PC-9 (cell line): Measurements from ENCODE around the gene SLC35F3. TPM values are rescaled to one million over a fixed set of nuclear protein-coding genes. Genes with fewer than 3 reads are reported as not detected.

Experiments used
- BruUV-seq: library from RNA; stranded (reverse); fragments of 400-500 nt; replicated peaks from 2 replicates; lab custom pipeline; 2021; lab: Mats Ljungman, UMichigan
- CTCF ChIA-PET: fragments of 300-600 bp; sonication (Branson Sonifier 250); formaldehyde crosslinking; loops from one replicate; lab custom pipeline; 2022; ENCODE audit warnings: antibody characterized with exemption; lab: Charles Lee
- POLR2A ChIA-PET: fragments of 300-600 bp; sonication (Branson Sonifier 250); formaldehyde crosslinking; loops from one replicate; lab custom pipeline; 2022; ENCODE audit warnings: antibody characterized with exemption; ENCODE audit not compliant: unreplicated experiment; lab: Charles Lee
- DNase-seq, 2 experiments: peaks; one replicate each; pipeline versions ENCODE4 v3.0.0 to v3.0.0-alpha.2; 2015 to 2022; ENCODE audit warnings: mixed read lengths in 1 of 2
- H2AFZ ChIP-seq: fragments of 200-600 bp; sonication (generic); 2 replicates; pipeline ENCODE4 v1.8.1; 2017; ENCODE audit warnings: antibody characterized with exemption
- H3F3A ChIP-seq: fragments of 200-600 bp; sonication (generic); 2 replicates; pipeline ENCODE4 v1.8.1; 2017; ENCODE audit warnings: antibody characterized with exemption, mild to moderate bottlenecking, low read depth; ENCODE audit not compliant: insufficient read depth
- H3K27ac ChIP-seq: fragments of 200-600 bp; sonication (generic); 2 replicates; pipeline ENCODE4 v1.6.1; 2016; ENCODE audit warnings: mixed run types
- H3K27me3 ChIP-seq: fragments of 200-600 bp; sonication (generic); 2 replicates; pipeline ENCODE4 v1.6.1; 2016; ENCODE audit warnings: low read depth, mixed run types; ENCODE audit not compliant: insufficient read depth
- H3K36me3 ChIP-seq: fragments of 200-600 bp; sonication (generic); 2 replicates; pipeline ENCODE4 v1.6.1; 2016; ENCODE audit warnings: low read depth, mixed run types
- H3K4me1 ChIP-seq: fragments of 200-600 bp; sonication (generic); replicated peaks from 2 replicates; pipeline ENCODE4 v1.6.1; 2016; ENCODE audit warnings: mixed run types; ENCODE audit not compliant: insufficient read depth
- H3K4me2 ChIP-seq: fragments of 200-600 bp; sonication (generic); 2 replicates; pipeline ENCODE4 v1.6.1; 2017; ENCODE audit warnings: mixed run types
- H3K4me3 ChIP-seq: fragments of 200-600 bp; sonication (generic); 2 replicates; pipeline ENCODE4 v1.6.1; 2016; ENCODE audit warnings: mixed run types
- H3K79me2 ChIP-seq: fragments of 200-600 bp; sonication (generic); 2 replicates; pipeline ENCODE4 v1.6.1; 2017; ENCODE audit warnings: low read depth, mixed run types
- H3K9me2 ChIP-seq: fragments of 200-600 bp; sonication (generic); 2 replicates; pipeline ENCODE4 v1.8.1; 2017; ENCODE audit warnings: mild to moderate bottlenecking; ENCODE audit not compliant: insufficient read depth
- H3K9me3 ChIP-seq: fragments of 200-600 bp; sonication (generic); 2 replicates; pipeline ENCODE4 v1.8.1; 2016; ENCODE audit warnings: low read depth; ENCODE audit not compliant: insufficient read depth
- H4K20me1 ChIP-seq: fragments of 200-600 bp; sonication (generic); 2 replicates; pipeline ENCODE4 v1.8.1; 2017; ENCODE audit not compliant: insufficient read depth
- CTCF ChIP-seq: fragments of 200-600 bp; sonication (generic); conservative IDR thresholded peaks from 2 replicates; pipeline ENCODE4 v1.6.1; 2017; ENCODE audit warnings: mixed run types, antibody characterized with exemption, mild to moderate bottlenecking, moderate library complexity
- EZH2 ChIP-seq: fragments of 200-600 bp; sonication (generic); IDR thresholded peaks from 2 replicates; pipeline ENCODE4 v1.8.0; 2017; ENCODE audit warnings: antibody characterized with exemption, low read depth
- intact Hi-C: fragments of 100-400 bp; cut with micrococcal nuclease; formaldehyde crosslinking; loops from one replicate; pipeline ENCODE4 v1.10.0; 2022; ENCODE audit not compliant: unreplicated experiment
- total RNA-seq: library from RNA; stranded (reverse); gene quantifications from 2 replicates; pipeline ENCODE4 v1.2.3, GENCODE V29; 2021

SLC35F3 gene
- total RNA-seq, 1 experiment from 2014 or later: 6.1 TPM

- Histone ChIP-seq H3K4me3 (no peak overlapping the region), H3K79me2 (no peaks in the 10 kb centered on the region), H4K20me1 (no peaks in the 10 kb centered on the region), H3F3A (no peaks in the 10 kb centered on the region), H3K4me2 (no peak overlapping the region), H3K36me3 (no peaks in the 10 kb centered on the region), H3K9me2 (no peaks in the 10 kb centered on the region), H3K9me3 (peaks cover 5% of the 10 kb centered on the region), H3K27ac (no peak overlapping the region), H3K27me3 (no peaks in the 10 kb centered on the region), H3K4me1 (peaks cover 9% of the 10 kb centered on the region; the same call in 1 of the 2 replicates), H2AFZ (no peak overlapping the region)
- no peak for DNase-seq
- intact Hi-C loops: no loop called here
- no TSS peak for BruUV-seq
- ChIA-PET CTCF (interaction anchor here (0.6 kb wide), 2 partner anchors 155 to 626 kb away, joined by 3 read pairs; no protein-coding TSS in a partner anchor), POLR2A (no interaction called here)
- TF ChIP-seq CTCF (no peak), EZH2 (no peak)
Observed at GRCh38 chr1:234044079-234044478, 139.6 kb downstream of the SLC35F3 start.

- no TSS peak for BruUV-seq
- DNase-seq: peak in 1 of 2 experiments; percentile 45
Observed at GRCh38 chr1:234047123-234047522, 142.6 kb downstream of the SLC35F3 start.

GRCh38 chr1:234062166-234062565 lies 157.7 kb downstream of the SLC35F3 start:
- Histone ChIP-seq H3K36me3 (no peaks in the 10 kb centered on the region), H3K9me2 (no peaks in the 10 kb centered on the region), H3K79me2 (no peaks in the 10 kb centered on the region), H3K27me3 (no peaks in the 10 kb centered on the region), H3K4me2 (no peak overlapping the region), H3K4me3 (no peak overlapping the region), H3K9me3 (peaks cover 28% of the 10 kb centered on the region), H2AFZ (no peak overlapping the region), H4K20me1 (no peaks in the 10 kb centered on the region), H3K4me1 (no peaks in the 10 kb centered on the region), H3K27ac (peak overlapping the region; percentile 23; the same call in 1 of the 2 replicates), H3F3A (peaks cover 3% of the 10 kb centered on the region; the same call in 1 of the 2 replicates)
- POLR2A ChIA-PET: no interaction called here
- CTCF ChIA-PET: interaction anchor here (0.5 kb wide), 1 partner anchor 158 kb away, joined by 3 read pairs; the partner anchor contains the start of gene SLC35F3
- DNase-seq: peak; percentile 7 to 45
- BruUV-seq: no TSS peak
- intact Hi-C loops: loop anchor here (10.0 kb wide), 1 partner anchor 447 kb away; the partner anchor contains the start of gene KCNK1
- TF ChIP-seq EZH2: no peak
- TF ChIP-seq CTCF: no peak

More at GRCh38 chr1:234047123-234047522, 142.6 kb downstream of the SLC35F3 start:
- H3K4me2 ChIP-seq: no peak overlapping the region
- peaks cover 9% of the 10 kb centered on the region; the same call in 1 of the 2 replicates for H3K4me1 ChIP-seq
- H2AFZ ChIP-seq: no peak overlapping the region
- peak overlapping the region; percentile 26 for H3K27ac ChIP-seq
- POLR2A ChIA-PET: no interaction called here
- intact Hi-C loops: no loop called here
- no peaks in the 10 kb centered on the region for H4K20me1 ChIP-seq
- TF ChIP-seq EZH2: no peak
- no peak for TF ChIP-seq CTCF
- no peaks in the 10 kb centered on the region for H3K9me2 ChIP-seq
- H3F3A ChIP-seq: no peaks in the 10 kb centered on the region
- CTCF ChIA-PET: no interaction called here
- H3K36me3 ChIP-seq: no peaks in the 10 kb centered on the region
- H3K79me2 ChIP-seq: no peaks in the 10 kb centered on the region
- H3K27me3 ChIP-seq: no peaks in the 10 kb centered on the region
- peaks cover 17% of the 10 kb centered on the region for H3K9me3 ChIP-seq
- no peak overlapping the region for H3K4me3 ChIP-seq
